CD4-positive, alpha-beta T cell treated with Interleukin-4 for 1 hour (primary cell): ENCODE results near the gene C16orf46.
"Not testable (repeated sequence)": the region's sequence is repeated elsewhere in the genome, so short reads cannot be mapped to it uniquely, and the experiment has no call there.

Source experiments
- DNase-seq, 2 donors: peaks; one replicate each; pipeline ENCODE4 v3.0.0-alpha.2; 2020 to 2022

Gene C16orf46, protein sequence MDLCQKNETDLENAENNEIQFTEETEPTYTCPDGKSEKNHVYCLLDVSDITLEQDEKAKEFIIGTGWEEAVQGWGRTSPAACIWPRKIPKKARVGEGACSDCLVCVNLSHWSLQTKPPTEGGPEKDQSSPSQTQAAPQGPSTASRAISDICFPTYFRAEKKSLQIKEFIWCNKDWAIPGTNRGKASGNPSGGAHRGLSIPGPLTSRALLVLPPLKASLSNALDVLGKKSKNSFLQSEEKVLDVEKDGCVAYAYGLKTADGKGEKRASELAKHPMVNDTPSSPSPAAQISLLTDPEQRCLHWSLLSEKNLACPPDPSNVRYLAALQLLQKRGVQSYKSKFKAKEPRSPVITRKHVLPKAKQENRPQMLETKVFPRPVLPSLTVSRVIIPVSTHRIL

DNA sequence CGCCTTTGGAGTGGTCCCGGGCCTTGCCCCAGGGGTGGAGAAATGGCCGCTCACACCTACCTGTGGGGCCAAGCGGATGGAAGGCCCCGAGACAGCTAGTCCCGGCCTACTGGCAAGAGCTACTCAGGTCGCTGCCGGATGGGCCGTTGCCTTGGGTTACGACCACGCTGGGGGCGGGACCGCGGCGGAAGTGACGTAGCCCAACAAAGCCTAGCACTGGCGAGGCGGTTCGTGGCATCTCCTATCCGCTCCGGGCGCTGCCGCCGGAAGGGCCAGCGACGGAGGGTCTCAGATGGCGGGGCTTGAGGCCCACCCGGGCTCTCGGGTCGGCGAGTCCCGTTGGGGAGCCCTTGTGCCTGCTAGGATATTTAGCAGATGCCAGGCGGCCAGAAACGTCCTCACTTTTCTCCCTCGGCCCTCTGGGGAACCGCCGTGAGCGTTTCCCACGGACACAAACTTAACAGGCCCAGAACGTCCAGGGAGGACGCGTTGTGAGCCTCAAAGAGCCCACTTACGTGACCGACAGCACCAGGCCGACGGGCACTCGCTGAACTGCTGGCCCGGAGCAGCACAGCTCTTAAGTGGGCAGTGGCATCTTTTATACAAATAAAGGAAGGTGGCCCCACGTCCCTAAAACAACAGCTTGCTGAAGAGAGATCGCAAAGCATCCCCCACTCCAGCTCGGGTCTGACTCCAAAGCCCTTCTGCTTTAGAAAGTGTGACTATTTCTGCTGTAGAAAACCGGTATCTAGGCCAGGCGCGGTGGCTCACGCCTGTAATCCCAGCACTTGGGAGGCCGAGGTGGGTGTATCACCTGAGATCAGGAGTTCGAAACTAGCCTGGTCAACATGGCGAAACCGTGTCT lies at the start of gene C16orf46:
Gene C16orf46, minus strand, starts transcription at position 163 of the 865 bp plus-strand sequence. CDS start 13,283 bp downstream, outside the sequence.
- peak; percentile 96 for DNase-seq

DNA sequence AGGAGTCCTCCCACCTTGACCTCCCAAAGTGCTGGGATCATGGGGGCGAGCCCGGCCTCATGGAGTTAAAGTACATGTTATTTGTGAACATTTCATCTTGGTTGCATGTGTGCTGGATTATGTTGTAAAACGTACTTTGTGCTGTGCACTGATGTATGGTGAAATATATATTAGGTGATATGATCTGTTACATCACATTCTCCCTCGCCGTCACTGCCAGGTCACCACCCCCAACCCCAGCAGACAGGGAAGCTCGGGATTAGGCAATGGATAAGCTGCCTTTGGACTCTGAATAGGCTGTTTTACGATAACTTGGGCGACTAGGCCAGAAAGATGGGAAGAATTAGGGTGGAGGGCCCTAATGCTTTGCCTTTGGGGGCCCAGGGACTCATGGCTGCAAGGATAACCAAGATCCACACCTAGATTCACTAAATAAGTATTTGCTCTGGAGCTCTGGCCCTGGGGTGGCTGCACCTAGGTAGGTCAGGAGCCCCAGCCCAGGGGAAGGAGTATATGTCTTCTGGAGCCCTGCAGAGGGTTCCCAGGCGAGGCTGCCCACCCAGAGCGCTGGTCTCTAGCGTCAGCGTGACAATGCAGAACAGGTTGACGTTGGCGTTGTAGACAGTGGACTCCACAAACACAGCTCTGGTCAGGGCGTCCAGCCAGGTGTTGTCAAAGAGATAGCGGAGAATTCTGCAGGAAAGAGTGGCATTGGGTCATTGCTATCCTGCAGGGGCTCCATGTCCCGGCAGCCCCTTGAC lies 46.2 kb upstream of the C16orf46 start:
- DNase-seq = no peak

DNA sequence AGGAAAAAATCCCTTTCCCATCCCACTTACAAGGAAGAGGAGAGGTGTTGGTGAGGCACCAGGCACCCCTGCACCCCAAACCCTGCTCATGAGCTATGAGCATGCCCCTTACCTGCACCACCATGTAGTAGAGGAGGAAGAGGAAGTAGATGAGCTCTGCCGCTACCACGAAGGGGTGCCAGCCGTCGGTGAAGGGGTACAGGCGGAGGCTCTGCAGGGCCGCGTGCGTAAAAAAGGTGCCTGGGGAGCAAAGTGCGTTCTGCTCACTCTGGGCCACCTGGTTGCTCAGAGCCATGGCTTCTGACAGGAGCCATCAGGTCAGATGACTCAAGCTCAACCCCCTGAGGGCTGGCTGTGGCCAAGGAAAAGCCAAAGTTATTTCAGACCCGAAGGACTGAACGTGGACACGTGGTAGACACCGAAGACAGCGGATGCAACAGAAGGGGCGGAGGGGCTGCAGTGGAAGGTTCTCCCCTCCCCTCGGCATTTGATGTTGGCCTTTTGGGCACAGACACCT lies 44.5 kb upstream of the C16orf46 start:
- DNase-seq = no peak

DNA sequence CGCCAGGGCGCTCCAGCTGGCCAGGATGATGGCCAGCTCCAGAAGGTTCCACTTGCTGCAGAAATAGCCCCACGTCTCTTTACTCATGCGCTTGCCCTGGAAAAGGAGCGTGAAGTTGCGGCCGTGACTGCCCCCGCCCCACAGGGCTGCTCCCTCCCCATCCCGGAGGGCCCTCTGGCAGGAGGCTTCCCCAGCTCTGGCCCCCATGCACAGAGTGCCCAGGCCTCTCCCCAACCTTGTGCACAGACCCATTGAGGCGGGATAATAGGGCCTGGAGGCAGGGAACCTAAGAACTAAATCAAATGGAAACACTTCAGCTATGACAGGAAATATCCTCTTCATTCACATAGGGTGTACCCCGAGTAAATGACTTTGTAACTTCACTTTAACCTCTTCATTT lies 40.4 kb upstream of the C16orf46 start:
- no peak for DNase-seq

DNA sequence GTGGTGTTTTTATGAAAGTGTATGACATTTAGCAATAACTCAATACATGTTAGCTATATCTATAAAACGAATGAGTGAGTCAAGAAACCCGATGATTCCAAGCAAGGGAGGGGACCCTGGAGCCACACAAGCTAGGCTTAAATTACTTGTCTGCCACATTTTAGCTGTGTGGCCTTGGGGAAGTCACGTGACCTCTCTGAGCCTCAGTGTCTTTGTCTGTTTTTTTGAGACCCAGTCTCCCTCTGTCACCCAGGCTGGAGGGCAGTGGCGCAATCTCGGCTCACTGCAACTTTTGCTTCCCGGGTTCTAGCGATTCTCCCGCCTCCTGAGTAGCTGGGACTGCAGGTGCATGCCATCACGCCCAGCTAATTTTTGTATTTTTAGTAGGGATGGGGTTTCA lies 39.2 kb upstream of the C16orf46 start:
- DNase-seq = no peak

GRCh38 chr16:81112453-81112852 lies 35.4 kb upstream of the C16orf46 start:
- no peak for DNase-seq

DNA sequence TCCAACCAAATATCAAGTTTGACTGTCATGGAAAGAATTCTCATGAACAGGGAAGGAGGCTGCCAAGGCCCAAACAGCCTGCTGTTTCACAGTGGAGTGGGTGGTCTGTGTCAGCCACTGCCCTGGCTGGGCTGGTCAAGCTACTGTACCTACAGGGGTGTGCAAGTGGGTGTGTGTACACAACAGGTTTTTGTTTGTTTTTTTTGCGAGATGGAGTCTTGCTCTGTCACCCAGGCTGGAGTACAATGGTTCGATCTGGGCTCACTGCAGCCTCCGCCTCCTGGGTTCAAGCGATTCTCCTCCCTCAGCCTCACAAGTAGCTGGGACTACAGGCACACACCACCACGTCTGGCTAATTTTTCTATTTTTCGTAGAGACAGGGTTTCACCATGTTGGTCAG lies 32.2 kb upstream of the C16orf46 start:
- not testable (repeated sequence) for DNase-seq

- no peak for DNase-seq
Measured at GRCh38 chr16:81107511-81107910, 30.5 kb upstream of the C16orf46 start.

- DNase-seq = no peak
Measured at GRCh38 chr16:81106826-81107503, 29.9 kb upstream of the C16orf46 start.

GRCh38 chr16:81105946-81106345 lies 28.9 kb upstream of the C16orf46 start:
- DNase-seq = no peak

GRCh38 chr16:81101702-81102101 lies 24.7 kb upstream of the C16orf46 start:
- DNase-seq = no peak

GRCh38 chr16:81099958-81100357 lies 22.9 kb upstream of the C16orf46 start:
- no peak for DNase-seq

- no peak for DNase-seq
Measured at GRCh38 chr16:81097230-81097629, 20.2 kb upstream of the C16orf46 start.

DNA sequence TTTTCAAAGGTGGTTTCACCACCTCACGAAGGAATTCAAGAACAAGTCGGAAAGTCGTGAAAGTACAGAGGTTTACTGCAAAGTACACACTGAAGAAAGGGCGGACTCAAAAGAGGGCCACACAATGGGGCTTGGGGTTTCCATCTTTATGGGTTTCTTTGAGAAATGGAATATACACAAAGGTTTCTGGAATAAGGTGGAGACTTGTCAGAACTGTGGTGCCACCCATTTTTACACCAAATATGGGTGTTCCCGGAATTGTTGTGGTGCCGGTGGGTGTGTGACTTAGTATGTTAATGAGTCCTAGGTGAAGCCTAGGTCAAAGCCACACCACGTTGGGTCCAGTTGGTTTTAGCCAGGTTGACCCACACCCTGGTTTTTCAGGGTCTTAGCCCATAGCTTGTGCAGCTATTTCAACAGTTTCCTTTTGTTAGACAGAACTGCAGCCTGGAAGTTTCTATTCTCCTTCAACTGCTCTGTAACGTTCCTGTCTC lies 19.7 kb upstream of the C16orf46 start:
- DNase-seq = no peak

DNA sequence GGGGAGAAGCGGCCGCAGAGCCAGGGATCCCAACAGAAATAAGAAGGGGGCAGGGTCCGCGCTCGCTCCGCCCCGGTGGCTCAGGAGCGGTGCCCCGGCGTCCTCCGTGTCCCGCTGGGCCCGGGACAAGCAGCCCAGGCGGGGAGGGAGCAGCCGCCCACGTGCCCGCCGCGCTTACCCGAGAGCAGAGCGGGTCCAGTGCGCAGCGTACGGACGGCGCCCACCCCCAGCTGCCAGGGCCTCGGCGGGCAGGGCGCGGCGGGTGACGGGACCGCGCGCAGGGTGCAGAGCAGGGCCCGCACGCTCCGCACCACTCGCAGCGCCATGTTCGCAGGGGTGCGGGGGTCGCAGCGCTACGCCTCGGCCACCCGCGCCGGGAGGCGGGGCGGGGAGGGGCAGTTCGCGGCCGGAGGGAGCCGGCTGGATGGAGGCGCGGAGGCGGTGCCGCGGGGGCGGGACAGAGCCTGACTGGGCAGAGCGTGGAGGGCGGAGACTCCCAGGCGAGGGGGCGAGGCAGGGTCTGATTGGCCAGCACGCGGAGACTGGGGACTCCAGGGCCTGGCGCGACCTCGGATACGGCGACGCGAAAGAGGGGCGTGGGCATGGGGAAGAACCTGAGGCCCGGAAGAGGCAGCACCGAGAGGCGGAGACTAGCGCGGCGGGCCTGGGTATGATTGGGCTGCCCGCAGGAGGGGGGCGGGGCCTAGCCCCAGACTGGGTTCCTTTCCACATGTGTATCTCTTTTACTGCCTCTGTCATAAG lies 19.1 kb upstream of the C16orf46 start, which contains the start of gene GCSH:
Gene GCSH, minus strand, starts transcription at position 443 of the 762 bp plus-strand sequence. Its CDS starts 117 bp downstream, at position 326.
- DNase-seq = peak; percentile 99

DNA sequence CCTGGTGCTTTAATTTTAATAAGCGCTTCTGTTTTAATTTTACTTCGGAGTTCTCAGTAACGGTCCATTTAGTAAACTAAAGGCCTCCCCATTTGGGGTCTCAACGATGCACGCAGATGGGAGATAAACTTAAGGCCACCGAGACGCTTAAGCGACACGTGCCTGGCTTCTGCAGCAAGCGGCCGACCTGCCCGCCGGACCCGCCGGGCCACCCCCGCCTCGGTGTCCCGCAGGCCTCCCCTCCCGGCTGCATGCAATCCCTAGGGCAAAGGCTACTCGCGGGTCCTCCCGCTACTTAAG lies 18.6 kb upstream of the C16orf46 start:
- no peak for DNase-seq

GRCh38 chr16:81094771-81095251 lies 17.8 kb upstream of the C16orf46 start:
- DNase-seq = no peak

GRCh38 chr16:81088836-81089235 lies 11.8 kb upstream of the C16orf46 start:
- no peak for DNase-seq

DNA sequence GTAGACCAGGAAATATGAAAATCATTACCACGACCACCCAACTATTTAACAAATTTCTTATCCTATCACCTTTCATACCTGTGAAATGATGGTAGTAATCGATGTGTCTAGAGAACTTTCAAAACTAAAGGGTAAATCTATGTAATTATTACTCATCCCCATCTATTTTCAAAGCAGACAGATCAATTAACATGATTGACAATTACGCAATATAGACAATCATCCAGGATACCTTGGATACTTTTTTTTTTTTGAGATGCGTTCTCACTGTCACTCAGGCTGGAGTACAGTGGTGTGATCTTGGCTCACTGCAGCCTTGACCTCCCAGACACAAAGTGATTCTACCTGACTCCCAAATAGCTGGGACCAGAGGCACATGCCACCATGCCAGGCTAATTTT lies 4.0 kb upstream of the C16orf46 start:
- no peak for DNase-seq

- DNase-seq = no peak
Measured at GRCh38 chr16:81080233-81080632, 3.2 kb upstream of the C16orf46 start.

- peak; percentile 92 to 95 for DNase-seq
Measured at GRCh38 chr16:81076566-81077075, 417 bp downstream of the C16orf46 start.
